Measurements from ENCODE around the gene UNC93B1. TPM values are rescaled to one million over a fixed set of nuclear protein-coding genes. Genes with fewer than 3 reads are reported as not detected.
"Not testable (repeated sequence)": the region's sequence is repeated elsewhere in the genome, so short reads cannot be mapped to it uniquely, and the experiment has no call there.

Gene UNC93B1
- polyA plus RNA-seq, 6 donors from 2014 or later, result 93.5 to 149 (median 103) TPM

DNA sequence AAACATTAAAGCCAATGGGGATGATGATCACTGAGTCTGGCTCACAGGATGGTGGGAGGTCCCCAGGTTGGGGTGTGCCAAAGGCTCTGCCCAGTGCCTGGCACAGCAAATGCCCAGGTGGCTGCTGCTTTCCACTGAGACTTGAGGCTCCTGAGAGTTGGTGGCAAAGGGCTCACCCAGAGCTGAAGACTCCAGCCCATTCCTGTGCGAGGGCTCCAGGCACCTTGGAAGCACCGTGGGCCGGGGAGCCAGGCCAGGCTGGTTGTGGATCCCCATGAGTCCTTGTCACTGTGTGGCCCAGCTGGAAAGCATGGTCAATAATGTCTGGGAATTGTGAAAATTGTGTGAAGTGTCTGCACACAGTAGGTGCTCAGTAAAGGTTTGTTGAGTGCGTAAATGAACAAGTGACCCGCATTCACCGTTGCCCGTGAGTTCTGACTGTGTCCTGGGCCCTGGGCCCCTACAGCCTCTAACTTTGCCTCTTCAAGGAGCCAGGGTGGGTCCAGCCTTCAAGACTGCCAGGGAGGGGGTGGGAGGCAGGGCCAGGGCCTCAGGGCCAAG is 2.8 kb upstream of the UNC93B1 start:
- peaks cover 63 to 80% (median 77%) of the 10 kb centered on the region in 3 donors for H3K4me1 Mint-ChIP-seq

GRCh38 chr11:68004551-68005335 is 846 bp upstream of the UNC93B1 start:
- DNase-seq, result no peak
- Mint-ChIP-seq H3K27ac (peak overlapping the region in 4 of 6 donors; percentile 90 to 94 (median 92)), H3K27me3 (no peaks in the 10 kb centered on the region), H3K9me3 (no peaks in the 10 kb centered on the region), H3K4me1 (peaks cover 51 to 70% (median 70%) of the 10 kb centered on the region in 3 donors), H3K4me3 (peak overlapping the region; percentile 89 to 97 (median 92)), H3K36me3 (no peaks in the 10 kb centered on the region)
- ATAC-seq (ENCODE audit: low read depth in 2 of 2), result no peak

More for the DNA sequence above, 2.8 kb upstream of the UNC93B1 start:
- Mint-ChIP-seq H3K27me3 (no peaks in the 10 kb centered on the region), H3K4me3 (peak overlapping the region in 5 of 8 donors; percentile 12 to 97 (median 66)), H3K36me3 (no peaks in the 10 kb centered on the region), H3K27ac (peak overlapping the region in 1 of 6 donors; percentile 88), H3K9me3 (no peaks in the 10 kb centered on the region)
- ATAC-seq (ENCODE audit: low read depth in 2 of 2), result no peak
- no peak for DNase-seq

- Mint-ChIP-seq H3K4me3 (peak overlapping the region; percentile 91 to 99 (median 95)), H3K27ac (peak overlapping the region; percentile 85 to 99 (median 98))
Observed at GRCh38 chr11:68002938-68003845, 705 bp downstream of the UNC93B1 start.

GRCh38 chr11:68002575-68002937 is 1.3 kb downstream of the UNC93B1 start:
- no peaks in the 10 kb centered on the region for H3K9me3 Mint-ChIP-seq
- H3K27me3 Mint-ChIP-seq, result no peaks in the 10 kb centered on the region
- peaks cover 0 to 2% of the 10 kb centered on the region in 2 donors for H3K36me3 Mint-ChIP-seq
- ATAC-seq (ENCODE audit: low read depth in 2 of 2) (peak; percentile 54 to 55), DNase-seq (peak; percentile 84)
- H3K4me3 Mint-ChIP-seq, result peak overlapping the region; percentile 91 to 99 (median 95)
- peak overlapping the region; percentile 85 to 99 (median 98) for H3K27ac Mint-ChIP-seq
- H3K4me1 Mint-ChIP-seq, result peaks cover 57 to 77% (median 73%) of the 10 kb centered on the region in 3 donors

More at GRCh38 chr11:68002938-68003845, 705 bp downstream of the UNC93B1 start:
- Mint-ChIP-seq H3K36me3 (no peaks in the 10 kb centered on the region), H3K4me1 (peaks cover 51 to 71% (median 69%) of the 10 kb centered on the region in 3 donors), H3K9me3 (no peaks in the 10 kb centered on the region), H3K27me3 (no peaks in the 10 kb centered on the region)
- peak; percentile 69 to 71 for ATAC-seq (ENCODE audit: low read depth in 2 of 2)
- DNase-seq, result peak; percentile 77

DNA sequence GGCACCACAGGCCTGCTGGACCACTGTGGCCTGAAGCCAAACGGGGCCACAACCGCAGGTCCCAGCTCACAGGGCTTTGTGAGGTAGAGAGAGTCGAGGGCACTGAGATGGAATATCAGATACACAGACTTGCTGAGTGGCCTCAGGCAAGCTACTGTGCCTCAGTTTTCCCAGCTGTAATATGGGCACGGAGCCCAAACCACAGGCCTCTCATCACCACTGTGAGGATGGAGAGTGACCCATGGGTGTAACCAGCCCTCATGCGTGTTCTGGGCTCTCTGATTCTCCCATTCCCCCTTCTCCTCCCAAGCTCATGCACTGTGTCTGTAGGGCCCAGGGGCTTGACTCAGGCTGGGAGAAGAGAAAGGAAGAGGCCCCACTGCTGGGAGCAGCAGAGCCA is 4.2 kb downstream of the UNC93B1 start:
- Mint-ChIP-seq H3K4me1 (peaks cover 55 to 65% (median 62%) of the 10 kb centered on the region in 3 donors), H3K4me3 (peak overlapping the region in 2 of 8 donors; percentile 19 to 51), H3K36me3 (peaks cover 0 to 13% of the 10 kb centered on the region in 2 donors), H3K27me3 (no peaks in the 10 kb centered on the region), H3K27ac (peak overlapping the region in 3 of 6 donors; percentile 20 to 89 (median 70)), H3K9me3 (no peaks in the 10 kb centered on the region)
- ATAC-seq (ENCODE audit: low read depth in 2 of 2) (no peak), DNase-seq (no peak)

GRCh38 chr11:67999201-67999629 is 4.7 kb downstream of the UNC93B1 start:
- no peak overlapping the region for H3K4me3 Mint-ChIP-seq
- no peak for DNase-seq
- peak overlapping the region in 5 of 6 donors; percentile 20 to 97 (median 82) for H3K27ac Mint-ChIP-seq
- ATAC-seq (ENCODE audit: low read depth in 2 of 2), result no peak
- no peaks in the 10 kb centered on the region for H3K27me3 Mint-ChIP-seq
- H3K4me1 Mint-ChIP-seq, result peaks cover 54 to 65% (median 61%) of the 10 kb centered on the region in 3 donors
- no peaks in the 10 kb centered on the region for H3K9me3 Mint-ChIP-seq
- peaks cover 0 to 15% of the 10 kb centered on the region in 2 donors for H3K36me3 Mint-ChIP-seq

GRCh38 chr11:67998150-67999045 is 5.5 kb downstream of the UNC93B1 start:
- peak overlapping the region in 6 of 8 donors; percentile 53 to 66 (median 61) for H3K4me3 Mint-ChIP-seq
- H3K27ac Mint-ChIP-seq, result peak overlapping the region in 5 of 6 donors; percentile 86 to 97 (median 89)
- H3K9me3 Mint-ChIP-seq, result no peaks in the 10 kb centered on the region
- peaks cover 57 to 67% (median 65%) of the 10 kb centered on the region in 3 donors for H3K4me1 Mint-ChIP-seq
- ATAC-seq (ENCODE audit: low read depth in 2 of 2) (no peak), DNase-seq (no peak)
- H3K27me3 Mint-ChIP-seq, result no peaks in the 10 kb centered on the region
- H3K36me3 Mint-ChIP-seq, result peaks cover 0 to 20% of the 10 kb centered on the region in 2 donors

DNA sequence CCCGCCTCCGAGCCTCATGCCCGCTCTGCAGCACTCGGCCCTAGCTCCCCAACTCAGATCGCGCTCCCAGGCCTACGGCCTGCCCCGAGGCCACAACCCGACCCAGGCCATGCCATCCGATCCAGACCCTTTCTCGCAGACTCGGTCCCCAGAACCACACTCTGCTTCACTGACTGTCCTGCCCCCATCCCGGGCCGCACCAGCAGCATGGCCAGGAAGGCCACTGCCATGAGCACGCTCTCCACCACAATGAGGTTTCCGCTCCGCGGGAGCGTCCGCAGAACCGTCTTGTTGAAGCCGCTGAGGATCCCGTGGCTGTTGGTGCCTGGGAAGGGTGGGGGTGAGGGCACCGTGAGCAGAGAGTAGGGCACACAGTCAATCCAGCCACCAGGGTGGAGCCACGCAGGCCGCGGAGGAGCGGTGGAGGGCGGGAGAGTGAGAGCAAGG is 6.4 kb downstream of the UNC93B1 start:
- peaks cover 51 to 62% (median 59%) of the 10 kb centered on the region in 3 donors for H3K4me1 Mint-ChIP-seq
- H3K27me3 Mint-ChIP-seq, result no peaks in the 10 kb centered on the region
- no peak for ATAC-seq (ENCODE audit: low read depth in 2 of 2)
- peak overlapping the region in 3 of 8 donors; percentile 27 to 77 (median 62) for H3K4me3 Mint-ChIP-seq
- H3K36me3 Mint-ChIP-seq, result peaks cover 0 to 20% of the 10 kb centered on the region in 2 donors
- peak overlapping the region in 2 of 6 donors; percentile 74 to 86 for H3K27ac Mint-ChIP-seq
- no peaks in the 10 kb centered on the region for H3K9me3 Mint-ChIP-seq
- no peak for DNase-seq

- Mint-ChIP-seq H3K9me3 (no peaks in the 10 kb centered on the region), H3K27me3 (no peaks in the 10 kb centered on the region), H3K36me3 (peaks cover 0 to 20% of the 10 kb centered on the region in 2 donors), H3K27ac (peak overlapping the region in 2 of 6 donors; percentile 86 to 89), H3K4me1 (peaks cover 48 to 59% (median 55%) of the 10 kb centered on the region in 3 donors), H3K4me3 (peak overlapping the region in 6 of 8 donors; percentile 2 to 77 (median 56))
- DNase-seq, result no peak
- ATAC-seq (ENCODE audit: low read depth in 2 of 2), result peak; percentile 30 to 54
Observed at GRCh38 chr11:67996622-67997474, 7.0 kb downstream of the UNC93B1 start.

DNA sequence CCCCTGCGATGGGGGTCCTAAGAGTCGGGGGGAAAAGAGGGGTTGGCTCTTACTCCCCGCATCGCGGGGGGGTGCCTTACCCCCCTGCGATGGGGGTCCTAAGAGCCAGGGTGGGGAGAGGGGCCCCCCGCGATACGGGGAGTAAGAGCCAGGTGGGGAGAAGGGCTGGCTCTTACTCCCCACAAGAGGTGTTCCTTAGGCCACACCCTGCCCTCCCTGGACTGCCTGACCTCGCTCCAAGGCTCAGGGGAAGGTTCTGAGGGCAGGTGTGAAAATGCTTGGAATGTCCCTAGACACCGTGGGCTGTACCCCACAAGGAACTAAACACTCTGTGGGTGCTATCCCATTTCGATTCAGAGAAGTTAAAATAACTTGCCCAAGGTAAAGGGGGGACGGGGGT is 7.8 kb downstream of the UNC93B1 start:
- ATAC-seq (ENCODE audit: low read depth in 2 of 2), result no peak
- H3K9me3 Mint-ChIP-seq, result no peaks in the 10 kb centered on the region
- peaks cover 0 to 20% of the 10 kb centered on the region in 2 donors for H3K36me3 Mint-ChIP-seq
- no peak for DNase-seq
- no peaks in the 10 kb centered on the region for H3K27me3 Mint-ChIP-seq
- H3K27ac Mint-ChIP-seq, result peak overlapping the region in 1 of 6 donors; percentile 89
- peaks cover 49 to 55% (median 50%) of the 10 kb centered on the region in 3 donors for H3K4me1 Mint-ChIP-seq
- peak overlapping the region in 2 of 8 donors; percentile 57 to 75 for H3K4me3 Mint-ChIP-seq

GRCh38 chr11:67995579-67995978 is 8.3 kb downstream of the UNC93B1 start:
- peaks cover 49 to 58% (median 50%) of the 10 kb centered on the region in 3 donors for H3K4me1 Mint-ChIP-seq
- not testable (repeated sequence) for H3K27me3 Mint-ChIP-seq; H3K9me3 Mint-ChIP-seq; H3K27ac Mint-ChIP-seq; DNase-seq; ATAC-seq (ENCODE audit: low read depth in 2 of 2); H3K4me3 Mint-ChIP-seq
- peaks cover 0 to 20% of the 10 kb centered on the region in 2 donors for H3K36me3 Mint-ChIP-seq
